IPS DF 4.7 (cell line): ENCODE measurements around the gene HS6ST3.

Experiments
- DNase-seq: peaks from one replicate; pipeline ENCODE4 v3.0.0-alpha.2; 2013; ENCODE audit warnings: low spot score; ENCODE audit errors: extremely low read depth

Gene HS6ST3

DNA sequence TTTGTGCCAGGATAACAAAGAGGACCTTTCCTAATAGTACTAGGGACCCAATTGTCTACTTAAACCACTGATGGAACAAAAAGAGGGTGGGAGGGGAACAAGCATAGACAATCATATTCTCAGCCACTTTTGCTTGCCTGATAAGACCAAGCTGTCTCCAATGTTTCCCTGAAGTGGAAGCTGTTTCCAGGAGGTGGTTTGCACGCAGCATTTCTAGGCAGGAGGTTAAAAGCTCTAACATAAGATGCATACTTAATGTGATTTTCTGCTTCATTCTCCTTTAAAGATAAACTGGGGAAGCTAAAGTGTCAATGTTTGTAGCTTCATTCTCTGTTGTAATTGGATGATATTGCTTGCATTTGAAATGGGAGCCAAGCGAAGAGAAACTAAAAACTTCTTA lies 442.9 kb downstream of the HS6ST3 start:
- no peak for DNase-seq

DNA sequence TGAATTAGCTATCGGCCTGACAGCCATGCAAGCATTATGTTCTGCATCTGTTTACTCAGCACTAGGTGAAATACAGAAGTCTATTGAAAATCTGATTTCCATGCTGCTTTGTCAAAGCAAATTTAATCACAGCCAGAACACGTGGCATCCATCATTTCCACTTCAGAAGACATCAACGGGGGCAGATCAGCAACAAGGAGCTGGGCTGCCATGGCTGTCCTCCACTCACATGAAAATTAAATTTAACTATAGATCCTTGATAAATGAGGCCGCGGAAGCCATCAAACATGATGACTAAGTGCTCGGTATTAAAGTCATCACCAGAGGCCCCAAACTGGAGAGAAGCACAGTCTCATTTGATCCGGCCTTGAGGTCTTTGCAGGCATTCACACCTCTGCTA lies 443.5 kb downstream of the HS6ST3 start:
- DNase-seq = no peak

DNA sequence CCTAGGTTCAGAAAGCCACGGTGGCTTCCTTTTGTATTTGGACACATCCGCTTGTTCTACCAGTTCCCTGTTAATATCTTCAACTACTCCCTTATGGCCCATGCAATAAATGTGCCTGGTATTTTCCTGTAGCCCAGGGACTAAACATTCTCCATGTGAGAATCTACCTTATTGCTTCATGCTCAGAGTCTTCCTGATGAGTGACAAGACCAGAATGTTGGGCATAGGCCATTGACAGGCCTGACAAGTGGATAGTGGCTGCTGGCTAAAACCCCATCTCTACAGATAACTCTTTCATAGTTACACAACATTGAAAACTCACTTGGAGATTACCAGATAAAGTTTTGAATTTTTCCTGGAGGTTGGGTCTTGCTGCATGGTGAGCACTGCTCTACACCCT lies 449.9 kb downstream of the HS6ST3 start:
- no peak for DNase-seq

DNA sequence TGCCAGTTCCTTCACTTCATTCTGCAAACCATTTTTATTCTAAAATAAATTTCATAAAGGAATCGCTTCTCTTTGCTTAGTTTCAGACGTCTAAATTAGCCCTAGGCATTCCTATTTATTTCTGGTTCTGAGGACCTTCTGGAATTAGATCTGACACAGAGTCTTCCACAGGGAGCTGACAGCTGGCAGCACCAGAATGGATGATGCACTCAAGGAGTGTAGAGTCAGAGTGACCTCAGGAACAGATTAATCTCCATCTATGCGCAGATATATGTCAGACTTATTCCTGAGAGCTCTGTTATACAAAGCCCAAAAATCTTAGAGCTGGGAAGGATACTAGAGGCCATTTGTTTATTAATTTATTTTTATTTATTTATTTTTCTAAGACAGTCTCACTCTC lies 450.8 kb downstream of the HS6ST3 start:
- DNase-seq = no peak

- no peak for DNase-seq
Measured at GRCh38 chr13:96542986-96543385, 453.1 kb downstream of the HS6ST3 start.

GRCh38 chr13:96544957-96545356 lies 455.1 kb downstream of the HS6ST3 start:
- no peak for DNase-seq

DNA sequence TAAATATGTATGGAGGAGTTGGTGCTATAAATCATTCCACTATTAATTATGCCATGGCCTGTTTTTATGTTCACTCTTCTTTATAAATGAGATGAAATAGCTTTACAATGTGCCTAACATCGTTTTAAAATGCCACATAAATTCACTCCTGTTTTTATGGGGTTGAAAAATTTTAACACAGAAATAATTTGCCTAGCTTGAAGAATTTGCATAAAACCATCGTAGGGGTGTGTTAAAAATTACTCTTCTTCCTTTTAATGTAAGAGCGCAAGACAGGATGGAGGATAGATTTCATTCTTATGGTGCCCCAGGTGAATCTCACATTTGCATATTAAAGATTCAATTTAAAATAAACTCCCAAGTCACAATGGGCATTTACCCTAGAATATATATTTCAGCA lies 456.6 kb downstream of the HS6ST3 start:
- DNase-seq = no peak

DNA sequence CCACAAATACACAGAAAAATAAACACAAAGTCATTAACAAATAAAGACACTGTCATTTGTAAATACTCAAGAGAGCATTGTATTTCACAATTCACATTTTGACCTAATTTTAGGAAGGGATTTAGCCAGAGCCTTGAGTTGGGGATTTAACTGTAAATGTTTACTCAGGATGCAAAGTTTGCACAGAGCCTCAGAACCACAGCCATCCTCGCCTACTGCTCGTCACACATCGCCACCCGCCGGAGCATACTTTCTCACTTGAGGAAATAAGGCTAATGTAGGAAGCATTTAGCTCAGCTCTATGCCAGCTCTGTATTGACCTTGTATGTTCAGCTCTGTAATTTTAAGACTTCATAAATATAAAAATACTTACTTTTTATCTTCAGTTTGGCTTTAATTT lies 461.6 kb downstream of the HS6ST3 start:
- no peak for DNase-seq

- no peak for DNase-seq
Measured at GRCh38 chr13:96552559-96552958, 462.7 kb downstream of the HS6ST3 start.

DNA sequence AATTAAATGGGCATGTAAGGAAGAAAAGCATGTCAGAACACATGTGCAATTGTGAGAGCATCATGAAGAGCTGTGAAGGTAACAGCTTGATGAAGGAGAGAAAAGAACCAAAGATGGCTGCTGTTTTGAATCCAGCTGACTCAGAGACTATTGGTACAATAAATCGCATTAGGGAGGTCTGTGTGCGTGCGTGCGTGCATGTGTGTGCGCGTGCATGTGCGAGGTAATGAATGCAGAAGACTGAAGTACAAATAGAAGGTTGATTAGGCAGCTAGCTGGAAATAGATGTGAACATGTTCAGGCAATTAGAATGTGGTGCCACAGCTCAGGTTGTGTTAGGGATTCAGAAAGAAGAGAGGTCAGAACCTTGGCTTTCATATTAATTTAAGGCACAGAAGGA lies 463.9 kb downstream of the HS6ST3 start:
- no peak for DNase-seq

DNA sequence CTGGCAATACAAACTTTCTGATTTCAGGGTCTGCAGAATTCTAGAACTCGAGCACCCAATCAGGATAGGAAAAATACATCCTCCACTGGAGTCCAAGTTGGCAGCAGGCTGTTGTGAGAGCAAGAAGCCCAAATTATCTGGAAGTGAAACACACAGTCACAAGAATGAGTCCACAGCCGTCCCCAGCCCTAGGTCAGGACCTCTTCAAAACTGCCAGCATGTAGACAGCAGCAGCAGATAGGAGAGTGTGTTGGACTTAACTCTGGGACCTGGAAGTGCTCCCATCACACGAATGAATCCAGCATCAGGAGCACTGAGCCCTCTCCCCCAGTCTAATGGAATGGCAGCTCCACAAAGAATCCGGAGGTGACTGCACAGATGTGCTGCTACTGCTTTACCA lies 483.7 kb downstream of the HS6ST3 start:
- no peak for DNase-seq

- DNase-seq = no peak
Measured at GRCh38 chr13:96575423-96576320, 485.8 kb downstream of the HS6ST3 start.

DNA sequence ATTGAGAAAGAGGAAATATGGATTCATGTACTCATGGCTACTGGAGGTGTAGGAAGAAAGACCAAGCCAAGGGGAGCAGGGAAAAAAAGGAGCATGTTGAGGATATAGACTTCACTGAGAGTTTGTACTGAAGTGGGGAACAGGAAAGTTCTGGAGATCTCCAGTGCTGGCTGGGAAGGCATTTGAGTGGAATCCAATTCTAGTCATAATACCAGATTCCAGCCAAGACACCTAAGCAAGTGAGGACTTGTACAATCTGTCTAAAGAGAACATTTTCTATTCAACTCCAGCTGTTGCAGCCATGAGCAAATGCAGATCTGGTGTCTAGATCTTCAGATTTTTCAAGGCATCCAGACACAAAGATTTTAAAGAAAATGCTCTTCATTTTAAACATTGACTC lies 491.8 kb downstream of the HS6ST3 start:
- DNase-seq = no peak

DNA sequence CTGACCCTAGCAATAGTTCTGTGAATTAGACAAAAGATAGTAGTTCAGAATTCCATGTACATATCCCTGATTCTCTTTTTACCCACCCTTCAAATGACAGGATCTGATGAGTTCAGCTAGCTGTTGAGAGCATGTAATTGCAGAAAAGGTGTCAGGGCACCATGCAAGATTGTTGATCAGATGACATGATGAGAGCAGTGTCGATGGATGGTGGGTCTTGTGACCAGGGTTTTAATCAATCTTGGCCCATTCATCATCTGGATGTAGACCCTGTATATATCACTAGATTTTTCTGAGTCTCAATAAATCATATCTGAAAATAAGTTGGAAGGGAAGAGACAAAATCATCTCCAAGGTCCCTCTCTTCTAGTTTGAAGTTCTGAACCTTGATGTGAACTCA lies 525.3 kb downstream of the HS6ST3 start:
- DNase-seq = no peak

DNA sequence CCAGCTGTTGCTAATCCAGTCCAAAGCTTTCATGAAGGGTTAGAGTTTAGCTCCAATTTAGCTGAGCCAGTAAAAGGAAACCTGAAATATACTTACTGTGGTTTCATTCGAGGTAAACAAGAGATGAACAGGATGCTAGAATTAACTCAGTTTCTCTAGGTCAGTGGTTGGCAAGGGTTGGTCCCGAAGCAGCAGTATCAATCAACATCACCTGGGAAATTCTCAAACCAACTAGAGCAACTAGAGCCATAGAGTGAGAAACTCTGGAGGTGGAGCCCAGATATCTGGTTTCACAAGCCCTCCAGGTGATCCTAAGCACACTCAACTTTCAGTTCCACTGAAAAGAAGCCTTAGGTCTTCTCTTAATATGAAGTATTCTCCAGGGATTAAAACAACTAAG lies 527.6 kb downstream of the HS6ST3 start:
- DNase-seq = no peak

DNA sequence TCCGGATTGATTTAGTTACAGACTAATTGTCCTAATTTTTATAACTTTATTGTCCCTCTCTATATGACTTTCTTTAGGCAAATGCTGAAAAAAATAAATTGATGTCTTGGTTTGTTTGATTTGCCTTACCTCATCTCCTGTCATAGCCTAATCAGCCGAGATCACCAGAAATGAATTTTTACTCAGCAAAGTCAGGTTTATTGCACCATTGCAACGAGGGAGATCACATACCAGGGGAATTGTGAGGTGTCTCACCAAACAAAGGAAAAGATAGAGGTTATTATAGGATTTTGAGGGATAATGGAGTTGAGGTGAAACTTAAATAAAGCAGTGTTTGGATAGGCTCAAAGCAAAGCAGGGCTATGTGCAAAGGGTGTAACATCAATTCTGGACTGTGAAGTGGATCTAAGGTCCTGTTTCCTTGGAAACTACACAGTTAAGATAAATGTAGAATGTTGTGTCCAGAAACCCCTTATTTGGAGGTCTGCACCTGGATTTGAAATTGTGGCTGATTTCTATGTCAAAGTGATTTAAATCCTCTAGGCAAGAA lies 531.8 kb downstream of the HS6ST3 start:
- DNase-seq = no peak

DNA sequence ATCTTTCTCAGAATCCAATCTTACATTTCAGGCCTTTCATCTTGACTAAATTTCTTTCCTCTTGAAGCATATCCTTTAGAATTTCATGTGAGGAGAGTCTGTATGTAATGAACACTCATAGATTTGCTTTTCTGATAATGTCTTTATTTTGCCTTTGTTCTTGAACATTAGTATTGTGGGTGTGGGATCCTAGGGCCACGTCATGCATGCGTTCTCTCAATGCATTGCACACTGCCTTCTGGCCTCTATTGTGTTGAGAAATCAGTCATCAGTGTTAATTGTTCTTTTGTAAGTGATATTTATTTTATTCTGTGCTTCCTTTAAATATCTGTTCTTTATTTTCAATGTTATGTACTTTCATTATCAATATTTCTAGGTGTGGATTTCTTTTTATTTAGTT lies 539.4 kb downstream of the HS6ST3 start:
- DNase-seq = no peak

- no peak for DNase-seq
Measured at GRCh38 chr13:96632536-96633320, 542.8 kb downstream of the HS6ST3 start.

GRCh38 chr13:96636001-96636709 lies 546.2 kb downstream of the HS6ST3 start:
- DNase-seq = no peak

GRCh38 chr13:96637039-96637438 lies 547.1 kb downstream of the HS6ST3 start:
- no peak for DNase-seq

GRCh38 chr13:96646101-96646500 lies 556.2 kb downstream of the HS6ST3 start:
- no peak for DNase-seq
